Head of caudate nucleus (tissue), 42 donors: ENCODE data around the gene NBEAL2.
A peak's percentile ranks its signal among the peaks of the same experiment; 100 is the strongest.

ENCODE experiments used
- DNase-seq, 42 donors: peaks; one replicate each; pipeline versions ENCODE4 v3.0.0 to v3.0.0-alpha.2; 2020 to 2021; ENCODE audit warnings: mixed read lengths in 7 of 42
- intact Hi-C: fragments of 100-400 bp; cut with DNase I; formaldehyde crosslinking; loops from one replicate; pipeline ENCODE4 v1.15.0; 2022

The NBEAL2 gene

GRCh38 chr3:46939578-46940445 lies 39.7 kb upstream of the NBEAL2 start:
- peak in 22 of 42 donors; percentile 28 to 71 (median 48) for DNase-seq
- intact Hi-C loops = no loop called here

- intact Hi-C loops = no loop called here
- no peak for DNase-seq
Observed at GRCh38 chr3:46942076-46942475, 37.4 kb upstream of the NBEAL2 start.

- DNase-seq = no peak
- intact Hi-C loops = no loop called here
Observed at GRCh38 chr3:46942481-46943236, 36.8 kb upstream of the NBEAL2 start.

GRCh38 chr3:46943237-46944187 lies 36.0 kb upstream of the NBEAL2 start:
- intact Hi-C loops = no loop called here
- DNase-seq = no peak

- DNase-seq = no peak
Observed at GRCh38 chr3:46944191-46944590, 35.3 kb upstream of the NBEAL2 start.

GRCh38 chr3:46946416-46946815 lies 33.0 kb upstream of the NBEAL2 start:
- intact Hi-C loops = no loop called here
- no peak for DNase-seq

More at GRCh38 chr3:46944191-46944590, 35.3 kb upstream of the NBEAL2 start:
- intact Hi-C loops = no loop called here

GRCh38 chr3:46946856-46947545 lies 32.5 kb upstream of the NBEAL2 start:
- no peak for DNase-seq
- intact Hi-C loops = no loop called here

- DNase-seq = no peak
- intact Hi-C loops = no loop called here
Observed at GRCh38 chr3:46947546-46947901, 31.9 kb upstream of the NBEAL2 start.

GRCh38 chr3:46947981-46948791 lies 31.3 kb upstream of the NBEAL2 start:
- DNase-seq = no peak
- intact Hi-C loops = no loop called here

- no peak for DNase-seq
- intact Hi-C loops = no loop called here
Observed at GRCh38 chr3:46948830-46949671, 30.4 kb upstream of the NBEAL2 start.

- intact Hi-C loops = no loop called here
- no peak for DNase-seq
Observed at GRCh38 chr3:46950177-46950576, 29.3 kb upstream of the NBEAL2 start.

- no peak for DNase-seq
- intact Hi-C loops = no loop called here
Observed at GRCh38 chr3:46950650-46951241, 28.7 kb upstream of the NBEAL2 start.

GRCh38 chr3:46952813-46953212 lies 26.7 kb upstream of the NBEAL2 start:
- intact Hi-C loops = no loop called here
- no peak for DNase-seq

- DNase-seq = no peak
- intact Hi-C loops = no loop called here
Observed at GRCh38 chr3:46953234-46954010, 26.0 kb upstream of the NBEAL2 start.

GRCh38 chr3:46954178-46954577 lies 25.3 kb upstream of the NBEAL2 start:
- intact Hi-C loops = no loop called here

GRCh38 chr3:46955157-46955556 lies 24.3 kb upstream of the NBEAL2 start:
- intact Hi-C loops = no loop called here
- no peak for DNase-seq

More at GRCh38 chr3:46954178-46954577, 25.3 kb upstream of the NBEAL2 start:
- no peak for DNase-seq
